ENCODE data around the gene KIF26B.

The KIF26B gene

DNA sequence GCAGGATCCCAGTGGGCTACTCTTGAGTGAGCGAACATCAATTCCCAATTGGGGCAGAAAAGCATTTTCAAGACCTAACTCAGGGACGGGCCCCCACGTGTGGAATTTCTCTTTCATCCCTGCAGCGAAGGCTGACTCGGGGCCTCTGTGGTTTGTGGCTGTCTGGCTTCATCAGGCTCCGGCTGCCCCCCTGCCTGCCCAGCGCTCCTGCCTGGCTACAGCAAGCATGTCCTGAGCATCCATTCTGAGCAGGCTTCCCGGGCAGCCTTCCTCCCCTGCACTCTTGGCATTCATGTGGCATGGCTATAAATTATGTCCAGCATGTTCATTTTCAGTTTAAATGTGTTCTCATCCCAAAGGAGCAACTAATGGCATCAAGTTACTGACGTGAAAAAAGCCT is 588.1 kb downstream of the KIF26B start:
- Histone ChIP-seq H3K27me3 (no peaks in the 10 kb centered on the region), H3K4me1 (peaks cover 0 to 12% (median 0%) of the 10 kb centered on the region in 10 experiments; a peak in 4 of 20 replicates), H3K27ac (no peak overlapping the region), H3K9me3 (replicated peaks in 1 of 11) (peaks cover 8 to 24% (median 15%) of the 10 kb centered on the region in 11 experiments; a peak in 20 of 22 replicates), H3K9ac (no peak overlapping the region), H3K36me3 (peaks cover 0 to 6% (median 3%) of the 10 kb centered on the region in 11 experiments; a peak in 5 of 22 replicates), H3K4me2 (no peak overlapping the region), H3K4me3 (no peak overlapping the region), H4K20me1 (no peaks in the 10 kb centered on the region)
- no peak for TF ChIP-seq Cebpa-rat (IDR thresholded peaks at IDR 0.05)

DNA sequence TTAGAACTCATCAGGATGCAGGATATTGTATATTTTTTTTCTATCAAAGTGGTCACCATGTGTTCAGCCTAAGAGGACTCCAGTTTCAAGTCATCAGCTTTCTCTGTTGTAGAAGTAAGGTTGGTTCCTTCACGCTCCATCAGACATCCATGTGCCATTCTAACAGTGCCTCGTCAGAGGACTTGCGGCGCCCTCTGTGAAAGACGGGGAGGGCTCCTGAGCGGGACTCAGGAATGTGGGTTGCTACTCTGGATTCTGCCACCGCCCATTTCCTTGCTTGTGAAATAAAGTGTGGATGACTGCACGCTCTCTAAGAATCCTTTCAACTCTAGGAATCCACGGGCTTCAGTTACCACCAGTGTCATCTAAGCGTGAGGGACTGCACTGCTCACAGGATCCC is 593.5 kb downstream of the KIF26B start:
- Histone ChIP-seq H3K4me3 (no peak overlapping the region), H3K27ac (no peak overlapping the region), H3K36me3 (peaks cover 0 to 15% (median 10%) of the 10 kb centered on the region in 11 experiments; a peak in 7 of 22 replicates), H3K9ac (no peak overlapping the region), H3K27me3 (no peaks in the 10 kb centered on the region), H4K20me1 (no peaks in the 10 kb centered on the region), H3K4me1 (peaks cover 0 to 5% (median 0%) of the 10 kb centered on the region in 10 experiments; a peak in 1 of 20 replicates), H3K9me3 (replicated peaks in 1 of 11) (peaks cover 8 to 21% (median 13%) of the 10 kb centered on the region in 11 experiments; a peak in 20 of 22 replicates), H3K4me2 (no peak overlapping the region)
- TF ChIP-seq Cebpa-rat (IDR thresholded peaks at IDR 0.05), result no peak

DNA sequence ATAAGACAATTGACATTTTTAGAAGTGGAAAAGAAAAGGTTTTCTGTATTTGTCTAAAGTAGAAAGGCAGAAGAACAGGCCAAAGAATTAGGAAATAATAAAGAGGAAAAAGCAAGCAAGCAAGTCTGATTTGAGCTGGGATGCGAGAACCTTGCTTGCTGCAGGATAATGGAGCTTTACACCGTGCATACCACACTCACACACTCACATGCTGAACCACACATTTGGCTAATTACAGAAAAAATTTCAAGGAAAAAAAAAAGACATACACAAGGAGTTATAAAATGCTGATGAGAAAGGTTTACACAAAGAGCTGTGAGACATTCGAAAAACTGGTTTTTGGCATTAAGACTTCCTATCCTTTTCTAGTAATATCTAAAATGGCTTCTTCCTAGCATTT is 593.9 kb downstream of the KIF26B start:
- Histone ChIP-seq H3K4me2 (no peak overlapping the region), H3K27me3 (no peaks in the 10 kb centered on the region), H3K4me3 (no peak overlapping the region), H3K27ac (no peak overlapping the region), H3K4me1 (peaks cover 0 to 5% (median 0%) of the 10 kb centered on the region in 10 experiments; a peak in 1 of 20 replicates), H3K9me3 (replicated peaks in 1 of 11) (peaks cover 8 to 21% (median 13%) of the 10 kb centered on the region in 11 experiments; a peak in 20 of 22 replicates), H4K20me1 (no peaks in the 10 kb centered on the region), H3K36me3 (peaks cover 0 to 15% (median 10%) of the 10 kb centered on the region in 11 experiments; a peak in 7 of 22 replicates), H3K9ac (no peak overlapping the region)
- TF ChIP-seq Cebpa-rat (IDR thresholded peaks at IDR 0.05), result no peak

DNA sequence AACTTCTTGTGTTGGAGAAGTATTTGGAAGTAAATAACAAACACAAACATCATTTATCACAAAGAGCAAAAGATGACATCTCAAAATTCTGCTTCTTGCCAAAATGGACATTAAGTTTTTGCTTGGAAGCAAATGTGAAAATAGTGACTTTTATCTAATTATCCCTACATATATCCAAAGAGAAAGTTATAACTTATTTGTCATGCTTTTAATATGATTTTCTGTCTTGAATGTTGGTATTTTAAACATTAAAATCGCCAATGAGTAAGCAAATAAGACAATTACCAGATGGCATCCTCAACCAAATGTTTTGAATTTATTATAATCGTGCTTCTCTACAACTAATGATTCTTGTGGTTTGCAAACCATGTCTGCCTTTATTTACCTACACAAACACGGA is 594.3 kb downstream of the KIF26B start:
- no peaks in the 10 kb centered on the region for H4K20me1 ChIP-seq
- no peak overlapping the region for H3K9ac ChIP-seq
- H3K9me3 ChIP-seq (replicated peaks in 1 of 11), result peaks cover 8 to 21% (median 13%) of the 10 kb centered on the region in 11 experiments; a peak in 20 of 22 replicates
- no peak overlapping the region for H3K4me2 ChIP-seq
- H3K36me3 ChIP-seq, result peaks cover 0 to 15% (median 10%) of the 10 kb centered on the region in 11 experiments; a peak in 7 of 22 replicates
- no peak overlapping the region for H3K4me3 ChIP-seq
- H3K27me3 ChIP-seq, result no peaks in the 10 kb centered on the region
- no peak overlapping the region for H3K27ac ChIP-seq
- peaks cover 0 to 5% (median 0%) of the 10 kb centered on the region in 10 experiments; a peak in 1 of 20 replicates for H3K4me1 ChIP-seq
- no peak for TF ChIP-seq Cebpa-rat (IDR thresholded peaks at IDR 0.05)

DNA sequence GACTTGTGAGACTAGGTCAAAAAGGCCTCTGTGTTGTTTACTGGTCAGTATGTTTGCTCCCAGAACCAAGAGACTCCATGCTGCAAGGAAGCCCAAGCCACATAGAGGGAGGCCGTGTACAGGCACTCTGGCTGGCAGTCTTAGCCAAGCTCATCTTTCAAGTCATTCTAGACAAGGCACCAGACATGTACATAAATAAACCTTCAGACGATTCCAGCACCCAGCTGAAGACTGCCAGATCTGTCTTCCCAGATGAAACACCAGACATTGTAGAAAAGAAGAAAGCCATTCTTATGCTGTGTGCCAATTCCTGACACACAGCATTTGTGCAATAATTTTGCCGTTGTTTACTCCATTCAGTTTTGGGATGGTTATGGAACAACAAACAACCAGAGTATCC is 595.5 kb downstream of the KIF26B start:
- Histone ChIP-seq H3K9ac (no peak overlapping the region), H3K27me3 (no peaks in the 10 kb centered on the region), H3K4me2 (no peak overlapping the region), H3K4me1 (peaks cover 0 to 10% (median 0%) of the 10 kb centered on the region in 10 experiments; a peak in 1 of 20 replicates), H3K27ac (no peak overlapping the region), H3K4me3 (no peak overlapping the region), H3K36me3 (peaks cover 0 to 17% (median 10%) of the 10 kb centered on the region in 11 experiments; a peak in 8 of 22 replicates), H4K20me1 (no peaks in the 10 kb centered on the region), H3K9me3 (replicated peaks in 1 of 11) (peaks cover 11 to 24% (median 18%) of the 10 kb centered on the region in 11 experiments; a peak in 20 of 22 replicates)
- no peak for TF ChIP-seq Cebpa-rat (IDR thresholded peaks at IDR 0.05)

DNA sequence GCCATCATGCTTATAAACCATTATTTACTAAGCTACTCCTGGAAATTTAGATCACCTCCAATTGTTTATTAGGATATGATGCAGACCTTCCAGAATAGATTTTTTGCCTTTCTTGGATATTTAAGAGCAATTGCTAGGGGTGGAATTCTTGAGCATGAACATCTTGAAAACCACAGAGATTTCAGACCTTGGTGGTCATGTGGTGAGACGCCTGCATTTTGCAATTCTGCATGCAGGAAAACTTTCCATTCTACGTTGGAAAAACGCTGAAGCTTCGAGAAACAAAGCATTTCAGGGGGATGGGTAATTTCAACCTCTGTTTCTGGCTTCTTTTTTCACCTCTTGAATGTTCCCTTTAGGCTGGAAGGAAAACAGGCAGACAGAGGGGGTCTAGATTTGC is 596.3 kb downstream of the KIF26B start:
- H4K20me1 ChIP-seq, result no peaks in the 10 kb centered on the region

DNA sequence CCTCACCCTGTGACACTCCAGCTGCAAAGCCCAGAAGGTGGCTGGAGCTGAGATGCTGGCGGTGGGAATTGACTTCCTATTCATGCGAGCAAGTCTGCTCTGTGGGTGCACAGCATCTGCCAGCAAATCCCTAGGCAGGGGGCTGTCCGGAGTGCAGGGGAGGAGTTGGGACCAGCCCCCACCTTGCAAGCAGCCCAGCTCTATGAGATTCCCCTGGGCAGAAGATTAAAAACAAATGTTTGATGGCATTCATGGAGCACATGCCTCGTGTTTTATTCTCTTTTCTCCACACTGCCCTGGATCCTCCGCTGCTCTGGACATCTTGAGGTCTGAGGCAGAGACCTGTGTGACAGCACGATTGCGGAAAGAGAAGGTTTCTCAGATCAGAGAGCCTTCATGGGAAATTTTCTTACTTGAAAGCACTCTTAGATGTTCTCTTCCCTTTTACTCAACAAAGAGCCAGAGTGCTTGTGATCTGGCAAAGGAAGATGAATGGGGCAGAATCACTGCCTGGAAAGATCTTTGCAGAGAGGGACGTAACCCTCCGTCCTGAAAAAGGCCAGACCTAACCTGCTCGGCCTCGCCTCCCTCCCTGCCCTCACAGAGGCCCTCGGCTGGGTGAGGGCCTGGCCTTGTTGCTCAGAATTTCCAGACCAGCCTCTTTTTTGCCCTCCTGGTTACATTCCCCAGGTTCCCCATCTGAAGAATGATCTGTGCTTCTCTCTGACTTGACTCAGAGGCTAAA is 597.1 kb downstream of the KIF26B start:
- H3K27ac ChIP-seq, result no peak overlapping the region
- H3K4me1 ChIP-seq, result 0 out of 20 replicates have a peak, but pooled peaks cover 0 to 5% (median 0%) of the 10 kb centered on the region in 10 experiments
- H3K9me3 ChIP-seq (replicated peaks in 1 of 11), result peaks cover 2 to 26% (median 18%) of the 10 kb centered on the region in 11 experiments; a peak in 18 of 22 replicates
- H3K27me3 ChIP-seq, result no peaks in the 10 kb centered on the region
- H4K20me1 ChIP-seq, result no peaks in the 10 kb centered on the region
- no peak overlapping the region for H3K4me3 ChIP-seq
- H3K36me3 ChIP-seq, result peaks cover 0 to 20% (median 10%) of the 10 kb centered on the region in 11 experiments; a peak in 8 of 22 replicates
- no peak overlapping the region for H3K4me2 ChIP-seq
- H3K9ac ChIP-seq, result no peak overlapping the region
- no peak for TF ChIP-seq Cebpa-rat (IDR thresholded peaks at IDR 0.05)

More for the DNA sequence above, 596.3 kb downstream of the KIF26B start:
- H3K27me3 ChIP-seq, result no peaks in the 10 kb centered on the region
- H3K27ac ChIP-seq, result no peak overlapping the region
- H3K4me3 ChIP-seq, result no peak overlapping the region
- no peak for TF ChIP-seq Cebpa-rat (IDR thresholded peaks at IDR 0.05)
- peaks cover 10 to 27% (median 21%) of the 10 kb centered on the region in 11 experiments; a peak in 20 of 22 replicates for H3K9me3 ChIP-seq (replicated peaks in 1 of 11)
- H3K4me2 ChIP-seq, result no peak overlapping the region
- H3K9ac ChIP-seq, result no peak overlapping the region
- H3K4me1 ChIP-seq, result 0 out of 20 replicates have a peak, but pooled peaks cover 0 to 5% (median 0%) of the 10 kb centered on the region in 10 experiments
- peaks cover 0 to 20% (median 10%) of the 10 kb centered on the region in 11 experiments; a peak in 8 of 22 replicates for H3K36me3 ChIP-seq

DNA sequence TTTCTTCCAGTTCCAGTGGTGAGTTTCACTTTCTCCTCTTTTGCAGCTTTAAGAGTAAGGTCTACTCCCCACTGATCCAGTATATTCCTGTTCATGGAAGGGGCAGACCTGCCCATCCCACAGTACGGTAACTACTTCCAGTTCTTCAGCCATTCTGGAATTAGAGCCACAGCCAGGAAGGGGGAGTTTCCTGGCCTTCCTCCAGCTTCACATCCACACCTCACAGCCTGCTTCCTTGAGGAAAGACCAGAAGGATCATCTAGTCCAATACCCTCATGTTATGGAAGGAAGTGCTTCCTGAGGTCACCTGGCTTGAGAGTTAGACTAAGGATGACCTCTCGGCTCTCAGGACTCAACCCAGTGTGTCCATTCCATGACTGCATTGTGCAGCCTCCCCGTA is 597.8 kb downstream of the KIF26B start:
- Histone ChIP-seq H3K36me3 (peaks cover 0 to 20% (median 10%) of the 10 kb centered on the region in 11 experiments; a peak in 8 of 22 replicates), H3K4me2 (no peak overlapping the region), H3K4me3 (no peak overlapping the region), H3K27me3 (no peaks in the 10 kb centered on the region), H3K9me3 (replicated peaks in 1 of 11) (peaks cover 3 to 26% (median 17%) of the 10 kb centered on the region in 11 experiments; a peak in 15 of 22 replicates), H3K9ac (no peak overlapping the region), H3K27ac (no peak overlapping the region), H3K4me1 (0 out of 20 replicates have a peak, but pooled peaks cover 0 to 5% (median 0%) of the 10 kb centered on the region in 10 experiments), H4K20me1 (no peaks in the 10 kb centered on the region)
- TF ChIP-seq Cebpa-rat (IDR thresholded peaks at IDR 0.05), result no peak

DNA sequence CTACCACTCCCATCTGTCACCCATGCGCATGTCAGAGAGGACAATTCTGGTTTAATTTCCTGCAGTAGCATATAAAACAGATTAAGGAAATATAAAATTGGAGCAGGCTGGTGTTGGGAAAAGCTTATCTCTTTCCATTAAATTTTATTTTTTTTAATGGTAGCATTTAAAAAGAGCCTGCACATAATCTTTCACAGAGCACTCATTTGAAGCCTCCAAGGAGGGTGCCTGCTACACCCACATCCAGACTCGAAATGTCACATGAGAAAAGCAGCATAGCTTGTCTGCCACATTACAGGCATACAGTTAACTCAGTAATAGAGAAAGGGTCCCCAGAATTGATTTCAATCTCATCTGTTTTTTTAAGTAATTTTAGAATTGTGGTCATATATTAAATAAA is 599.0 kb downstream of the KIF26B start:
- 0 out of 20 replicates have a peak, but pooled peaks cover 0 to 5% (median 0%) of the 10 kb centered on the region in 10 experiments for H3K4me1 ChIP-seq
- peaks cover 5 to 27% (median 19%) of the 10 kb centered on the region in 11 experiments; a peak in 15 of 22 replicates for H3K9me3 ChIP-seq (replicated peaks in 1 of 11)
- H3K4me3 ChIP-seq, result no peak overlapping the region
- H4K20me1 ChIP-seq, result no peaks in the 10 kb centered on the region
- no peak overlapping the region for H3K9ac ChIP-seq
- H3K36me3 ChIP-seq, result peaks cover 0 to 9% (median 0%) of the 10 kb centered on the region in 11 experiments; a peak in 3 of 22 replicates
- TF ChIP-seq Cebpa-rat (IDR thresholded peaks at IDR 0.05), result no peak
- H3K4me2 ChIP-seq, result no peak overlapping the region
- H3K27ac ChIP-seq, result no peak overlapping the region
- no peaks in the 10 kb centered on the region for H3K27me3 ChIP-seq
